RWPE2 (cell line): ENCODE data around the gene KMT5B.

ENCODE experiments used
- ATAC-seq: fragments of 200-7000 bp; cut with Tn5 transposase; 3 replicates; pipeline ENCODE4 v1.9.1; 2021; ENCODE audit warnings: low read depth
- DNase-seq: peaks from one replicate; pipeline ENCODE4 v3.0.0-alpha.2; 2020; ENCODE audit warnings: low spot score
- H3K27ac ChIP-seq: fragments of 450-650 bp; 2 replicates; pipeline ENCODE4 v1.5.1; 2017; ENCODE audit warnings: mild to moderate bottlenecking; ENCODE audit not compliant: poor library complexity, severe bottlenecking
- H3K27me3 ChIP-seq: fragments of 250-450 bp; sonication (Bioruptor Pico); 2 replicates; pipeline ENCODE4 v1.5.1; 2021; ENCODE audit warnings: mild to moderate bottlenecking, moderate library complexity; ENCODE audit not compliant: insufficient read depth, poor library complexity, severe bottlenecking
- H3K36me3 ChIP-seq: fragments of 250-450 bp; sonication (Bioruptor Pico); 2 replicates; pipeline ENCODE4 v1.5.1; 2020; ENCODE audit warnings: low read depth, mild to moderate bottlenecking, moderate library complexity
- H3K4me1 ChIP-seq: fragments of 250-450 bp; sonication (Bioruptor Pico); 2 replicates; pipeline ENCODE4 v1.5.1; 2021; ENCODE audit warnings: mild to moderate bottlenecking, moderate library complexity; ENCODE audit not compliant: insufficient read depth, poor library complexity, severe bottlenecking
- H3K4me3 ChIP-seq: fragments of 250-450 bp; sonication (Bioruptor Pico); 2 replicates; pipeline ENCODE4 v1.5.1; 2021; ENCODE audit warnings: mild to moderate bottlenecking, moderate library complexity; ENCODE audit not compliant: severe bottlenecking
- H3K9me3 ChIP-seq: fragments of 250-450 bp; sonication (Bioruptor Pico); 2 replicates; pipeline ENCODE4 v1.5.1; 2021; ENCODE audit warnings: mild to moderate bottlenecking, moderate library complexity; ENCODE audit not compliant: severe bottlenecking
- TF ChIP-seq, protein P1 (sequence below): fragments of 450-650 bp; IDR thresholded peaks from one replicate; pipeline ENCODE4 v1.5.1; 2017; ENCODE audit warnings: mild to moderate bottlenecking, moderate library complexity; ENCODE audit not compliant: poor library complexity, severe bottlenecking

The KMT5B gene

DNA sequence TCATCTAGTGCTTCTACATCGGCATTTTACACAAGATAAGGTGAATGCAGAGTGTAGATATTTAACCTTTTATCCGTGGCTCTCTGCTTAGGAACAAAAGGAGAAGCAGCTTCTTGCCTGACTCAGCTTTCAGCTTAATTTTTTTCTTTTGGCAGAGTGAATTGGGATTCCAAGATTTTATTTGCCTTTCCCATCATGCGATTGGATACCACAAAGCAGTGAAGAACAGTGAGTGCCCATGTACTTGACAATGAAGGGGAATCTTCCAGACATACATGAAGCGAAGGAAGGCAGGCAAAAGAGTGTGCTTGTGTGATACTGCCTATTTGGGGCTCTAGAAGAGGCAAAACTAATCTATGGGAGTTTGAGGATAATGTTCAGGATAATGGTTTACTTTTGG is 74.9 kb downstream of the KMT5B start:
- ATAC-seq (no peak), DNase-seq (no peak)
- Histone ChIP-seq H3K4me1 (no peaks in the 10 kb centered on the region), H3K27ac (no peak overlapping the region), H3K36me3 (no peaks in the 10 kb centered on the region), H3K9me3 (no peaks in the 10 kb centered on the region), H3K4me3 (no peak overlapping the region), H3K27me3 (no peaks in the 10 kb centered on the region)
- TF ChIP-seq, protein P1, sequence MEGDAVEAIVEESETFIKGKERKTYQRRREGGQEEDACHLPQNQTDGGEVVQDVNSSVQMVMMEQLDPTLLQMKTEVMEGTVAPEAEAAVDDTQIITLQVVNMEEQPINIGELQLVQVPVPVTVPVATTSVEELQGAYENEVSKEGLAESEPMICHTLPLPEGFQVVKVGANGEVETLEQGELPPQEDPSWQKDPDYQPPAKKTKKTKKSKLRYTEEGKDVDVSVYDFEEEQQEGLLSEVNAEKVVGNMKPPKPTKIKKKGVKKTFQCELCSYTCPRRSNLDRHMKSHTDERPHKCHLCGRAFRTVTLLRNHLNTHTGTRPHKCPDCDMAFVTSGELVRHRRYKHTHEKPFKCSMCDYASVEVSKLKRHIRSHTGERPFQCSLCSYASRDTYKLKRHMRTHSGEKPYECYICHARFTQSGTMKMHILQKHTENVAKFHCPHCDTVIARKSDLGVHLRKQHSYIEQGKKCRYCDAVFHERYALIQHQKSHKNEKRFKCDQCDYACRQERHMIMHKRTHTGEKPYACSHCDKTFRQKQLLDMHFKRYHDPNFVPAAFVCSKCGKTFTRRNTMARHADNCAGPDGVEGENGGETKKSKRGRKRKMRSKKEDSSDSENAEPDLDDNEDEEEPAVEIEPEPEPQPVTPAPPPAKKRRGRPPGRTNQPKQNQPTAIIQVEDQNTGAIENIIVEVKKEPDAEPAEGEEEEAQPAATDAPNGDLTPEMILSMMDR = no peak

DNA sequence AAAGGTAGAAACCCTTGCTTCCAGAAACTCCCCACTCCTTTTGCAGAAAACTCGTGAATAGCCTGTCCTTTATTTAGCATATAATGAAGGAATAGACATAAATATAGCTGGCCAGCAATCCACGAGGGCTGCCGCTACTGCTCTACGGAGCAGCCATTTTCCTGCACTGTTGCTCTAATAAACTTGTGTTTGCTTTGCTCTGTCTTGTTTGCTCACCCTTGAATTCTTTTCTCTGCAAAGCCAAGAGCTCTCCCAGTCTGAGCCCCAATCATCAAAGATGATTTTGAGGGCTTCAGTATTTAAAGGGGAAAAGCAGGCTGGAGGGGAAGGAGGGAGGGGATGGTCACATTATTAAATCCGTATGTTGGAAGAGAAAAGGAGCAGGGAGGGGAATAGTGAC is 75.3 kb downstream of the KMT5B start:
- Histone ChIP-seq H3K27ac (no peak overlapping the region), H3K36me3 (no peaks in the 10 kb centered on the region), H3K4me1 (no peaks in the 10 kb centered on the region), H3K4me3 (no peak overlapping the region), H3K27me3 (no peaks in the 10 kb centered on the region), H3K9me3 (no peaks in the 10 kb centered on the region)
- TF ChIP-seq, protein P1 = no peak
- ATAC-seq (no peak), DNase-seq (no peak)

DNA sequence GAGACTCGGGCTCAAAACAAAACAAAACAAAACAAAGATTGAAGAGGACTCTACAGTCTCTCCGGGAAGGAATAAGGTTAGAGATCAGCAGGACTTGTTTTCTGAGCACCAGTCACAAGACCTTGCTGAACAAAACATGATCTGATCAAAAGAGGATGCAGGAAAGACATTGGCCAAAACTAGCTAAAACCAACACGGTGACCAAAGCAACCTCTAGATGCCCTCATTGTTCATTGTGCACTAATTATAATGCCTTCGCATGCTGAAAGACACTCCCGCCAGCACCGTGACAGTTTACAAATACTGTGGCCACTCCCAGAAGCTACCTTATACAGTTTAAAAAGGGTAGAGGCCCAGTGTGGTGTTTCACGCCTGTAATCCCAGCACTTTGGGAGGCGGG is 76.2 kb downstream of the KMT5B start:
- no peak for DNase-seq
- Histone ChIP-seq H3K27ac (no peak overlapping the region), H3K9me3 (peaks cover 2% of the 10 kb centered on the region), H3K27me3 (no peaks in the 10 kb centered on the region), H3K4me3 (no peak overlapping the region), H3K36me3 (no peaks in the 10 kb centered on the region), H3K4me1 (no peaks in the 10 kb centered on the region)
- ATAC-seq = no peak
- TF ChIP-seq, protein P1 = no peak

DNA sequence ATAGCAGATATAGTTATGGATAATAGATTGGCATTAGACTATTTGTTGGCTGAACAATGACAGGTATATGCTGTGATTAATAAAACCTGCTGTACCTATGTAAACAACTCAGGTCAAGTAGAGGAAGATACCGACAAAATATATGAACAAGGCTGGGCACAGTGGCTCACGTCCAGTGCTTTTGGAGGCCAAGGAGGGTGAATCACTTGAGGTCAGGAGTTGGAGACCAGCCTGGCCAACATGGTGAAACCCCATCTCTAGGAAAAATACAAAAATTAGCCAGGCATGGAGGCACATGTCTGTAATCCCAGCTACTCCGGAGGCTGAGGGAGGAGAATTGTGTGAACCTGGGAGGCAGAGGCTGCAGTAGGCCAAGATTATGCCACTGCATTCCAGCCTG is 77.9 kb downstream of the KMT5B start:
- peaks cover 2% of the 10 kb centered on the region for H3K9me3 ChIP-seq
- ATAC-seq (no peak), DNase-seq (no peak)
- no peaks in the 10 kb centered on the region for H3K27me3 ChIP-seq
- no peak overlapping the region for H3K4me3 ChIP-seq
- no peaks in the 10 kb centered on the region for H3K36me3 ChIP-seq
- H3K4me1 ChIP-seq = no peaks in the 10 kb centered on the region
- no peak overlapping the region for H3K27ac ChIP-seq
- TF ChIP-seq, protein P1 = no peak

DNA sequence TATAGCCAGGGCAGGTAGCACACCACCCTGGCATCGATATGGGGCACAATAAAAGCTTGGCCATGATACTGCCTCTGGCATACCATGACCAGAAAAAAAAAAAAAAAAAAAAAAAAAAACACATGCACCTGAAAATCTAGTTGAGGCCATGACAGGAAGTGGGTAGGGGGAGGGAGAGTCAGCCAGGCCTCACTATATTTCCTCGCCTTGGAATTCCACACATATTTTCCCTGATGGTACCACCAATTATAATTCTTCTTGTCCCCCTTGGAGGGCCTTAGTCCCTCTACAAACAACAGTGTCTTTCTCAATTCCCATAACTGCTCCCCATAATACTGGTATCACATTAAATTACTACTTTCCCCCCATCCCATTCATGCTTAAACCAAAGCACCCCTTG is 79.3 kb downstream of the KMT5B start:
- ATAC-seq = no peak
- no peak for DNase-seq
- peaks cover 2% of the 10 kb centered on the region for H3K9me3 ChIP-seq
- no peaks in the 10 kb centered on the region for H3K4me1 ChIP-seq
- no peak overlapping the region for H3K27ac ChIP-seq
- TF ChIP-seq, protein P1 = no peak
- no peak overlapping the region for H3K4me3 ChIP-seq
- no peaks in the 10 kb centered on the region for H3K27me3 ChIP-seq
- H3K36me3 ChIP-seq = no peaks in the 10 kb centered on the region
